PC-3 (cell line): ENCODE measurements around the gene GRHL3.

Experiments
- EZH2 ChIP-seq: fragments of 300-600 bp; sonication (generic); IDR thresholded peaks from one replicate; pipeline ENCODE4 v1.6.1; 2017; ENCODE audit warnings: antibody characterized with exemption, mild to moderate bottlenecking, low read length; ENCODE audit not compliant: unreplicated experiment
- EZH2phosphoT487 ChIP-seq: fragments of 300-600 bp; sonication (generic); IDR thresholded peaks from 2 replicates; pipeline ENCODE4 v1.6.1; 2018; ENCODE audit warnings: mild to moderate bottlenecking, antibody characterized with exemption, low read length, borderline replicate concordance
- TF ChIP-seq, protein P1 (sequence below): fragments of 300-600 bp; sonication (generic); conservative IDR thresholded peaks from 2 replicates; pipeline ENCODE4 v1.5.1; 2017; ENCODE audit warnings: antibody characterized with exemption, low read depth, mild to moderate bottlenecking, low read length

DNA sequence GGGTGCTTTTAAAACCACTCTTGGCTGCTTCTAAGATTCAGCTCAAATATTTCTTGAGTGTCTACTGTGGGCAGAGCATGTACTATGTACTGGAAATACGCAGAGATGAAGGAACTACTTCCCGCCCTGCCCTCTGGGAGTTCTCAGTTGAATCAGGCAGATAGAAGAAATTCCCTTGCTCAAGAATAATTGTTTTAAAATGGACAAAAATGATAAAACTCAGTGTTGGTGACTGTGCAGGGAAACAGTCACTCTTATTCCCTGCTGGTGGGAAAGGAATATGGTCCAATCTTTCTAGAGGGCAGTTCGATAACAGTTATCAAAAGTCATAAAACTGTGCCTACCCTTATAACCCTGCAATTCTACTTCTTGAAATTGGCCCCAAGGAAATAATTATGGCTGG, 16.9 kb upstream of the GRHL3 start:
- TF ChIP-seq EZH2phosphoT487 (no peak), EZH2 (no peak)
- TF ChIP-seq, protein P1, sequence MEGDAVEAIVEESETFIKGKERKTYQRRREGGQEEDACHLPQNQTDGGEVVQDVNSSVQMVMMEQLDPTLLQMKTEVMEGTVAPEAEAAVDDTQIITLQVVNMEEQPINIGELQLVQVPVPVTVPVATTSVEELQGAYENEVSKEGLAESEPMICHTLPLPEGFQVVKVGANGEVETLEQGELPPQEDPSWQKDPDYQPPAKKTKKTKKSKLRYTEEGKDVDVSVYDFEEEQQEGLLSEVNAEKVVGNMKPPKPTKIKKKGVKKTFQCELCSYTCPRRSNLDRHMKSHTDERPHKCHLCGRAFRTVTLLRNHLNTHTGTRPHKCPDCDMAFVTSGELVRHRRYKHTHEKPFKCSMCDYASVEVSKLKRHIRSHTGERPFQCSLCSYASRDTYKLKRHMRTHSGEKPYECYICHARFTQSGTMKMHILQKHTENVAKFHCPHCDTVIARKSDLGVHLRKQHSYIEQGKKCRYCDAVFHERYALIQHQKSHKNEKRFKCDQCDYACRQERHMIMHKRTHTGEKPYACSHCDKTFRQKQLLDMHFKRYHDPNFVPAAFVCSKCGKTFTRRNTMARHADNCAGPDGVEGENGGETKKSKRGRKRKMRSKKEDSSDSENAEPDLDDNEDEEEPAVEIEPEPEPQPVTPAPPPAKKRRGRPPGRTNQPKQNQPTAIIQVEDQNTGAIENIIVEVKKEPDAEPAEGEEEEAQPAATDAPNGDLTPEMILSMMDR, result no peak
